NT2/D1 (cell line): ENCODE data around the gene GSK3B.
"Not testable (repeated sequence)": the region's sequence is repeated elsewhere in the genome, so short reads cannot be mapped to it uniquely, and the experiment has no call there.

ENCODE experiments used
- DNase-seq: peaks from one replicate; pipeline ENCODE4 v3.0.0-alpha.2; 2011; ENCODE audit warnings: low read depth, low spot score
- H3K27me3 ChIP-seq: 2 replicates; pipeline ENCODE4 v1.6.0; 2011; ENCODE audit warnings: mild to moderate bottlenecking; ENCODE audit not compliant: insufficient read length, insufficient read depth
- H3K36me3 ChIP-seq: 2 replicates; pipeline ENCODE4 v1.6.1; 2011; ENCODE audit warnings: mild to moderate bottlenecking, low read length, mixed read lengths; ENCODE audit not compliant: insufficient read depth, insufficient read length
- H3K4me1 ChIP-seq: 2 replicates; pipeline ENCODE4 v1.5.1; 2011; ENCODE audit not compliant: insufficient read depth, insufficient read length
- H3K4me3 ChIP-seq: 2 replicates; pipeline ENCODE4 v1.5.1; 2011; ENCODE audit warnings: low read depth; ENCODE audit not compliant: insufficient read length
- H3K9ac ChIP-seq: 2 replicates; pipeline ENCODE4 v1.6.0; 2011; ENCODE audit warnings: low read depth; ENCODE audit not compliant: insufficient read length
- H3K9me3 ChIP-seq: 2 replicates; pipeline ENCODE4 v1.5.1; 2011; ENCODE audit warnings: mild to moderate bottlenecking, low read length; ENCODE audit not compliant: insufficient read depth
- SUZ12 ChIP-seq: IDR thresholded peaks from 2 replicates; pipeline ENCODE4 v1.6.1; 2011; ENCODE audit not compliant: insufficient read length, insufficient read depth; ENCODE audit errors: extremely low read depth
- YY1 ChIP-seq: IDR thresholded peaks from 2 replicates; pipeline ENCODE4 v1.6.1; 2011; ENCODE audit not compliant: insufficient read length, insufficient read depth
- ZNF274 ChIP-seq: IDR thresholded peaks from 2 replicates; pipeline ENCODE4 v1.6.1; 2011; ENCODE audit warnings: mild to moderate bottlenecking, low read depth, low read length

The GSK3B gene

DNA sequence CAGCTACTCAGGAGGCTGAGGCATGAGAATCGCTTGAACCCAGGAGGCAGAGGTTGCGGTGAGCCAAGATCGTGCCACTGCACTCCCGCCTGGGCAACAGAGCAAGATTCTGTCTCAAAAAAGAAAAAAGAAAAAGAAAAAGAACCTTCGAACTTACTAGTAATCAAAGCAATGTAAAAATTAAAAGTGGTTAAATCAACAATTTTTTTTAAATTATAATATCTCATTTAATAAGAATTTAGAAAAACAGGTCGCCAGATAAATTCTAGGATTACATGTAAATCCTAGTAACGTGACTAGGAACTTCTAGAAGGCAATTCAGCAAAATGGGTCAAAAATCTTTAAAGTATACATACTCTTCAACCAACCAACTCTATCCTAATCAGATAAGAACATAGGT lies 37.2 kb downstream of the GSK3B start:
- TF ChIP-seq ZNF274: no peak
- no peak for TF ChIP-seq YY1
- TF ChIP-seq SUZ12: no peak

DNA sequence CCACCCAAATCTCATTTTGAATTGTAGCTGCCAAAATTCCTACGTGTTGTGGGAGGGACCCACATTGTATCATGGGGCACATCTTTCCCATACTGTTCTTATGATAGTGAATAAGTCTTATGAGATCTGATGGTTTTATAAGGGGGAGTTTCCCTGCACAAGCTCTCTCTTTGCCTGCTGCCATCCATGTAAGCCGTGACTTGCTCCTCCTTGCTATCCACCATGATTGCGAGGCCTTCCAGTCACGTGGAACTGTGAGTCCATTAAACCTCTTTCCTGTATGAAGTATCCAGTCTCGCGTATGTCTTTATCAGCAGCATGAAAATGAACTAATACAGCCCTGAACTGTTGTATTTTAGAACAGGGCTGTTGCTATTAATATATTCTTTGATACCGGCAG lies 40.6 kb downstream of the GSK3B start:
- not testable (repeated sequence) for H3K9me3 ChIP-seq, DNase-seq, H3K4me1 ChIP-seq, H3K36me3 ChIP-seq, H3K9ac ChIP-seq, H3K27me3 ChIP-seq, H3K4me3 ChIP-seq

More for the DNA sequence above, 37.2 kb downstream of the GSK3B start:
- Histone ChIP-seq H3K4me1 (no peaks in the 10 kb centered on the region), H3K9ac (no peak overlapping the region), H3K4me3 (no peak overlapping the region), H3K27me3 (no peaks in the 10 kb centered on the region), H3K36me3 (no peaks in the 10 kb centered on the region), H3K9me3 (peaks cover 5% of the 10 kb centered on the region; the same call in 1 of the 2 replicates)
- DNase-seq: no peak

DNA sequence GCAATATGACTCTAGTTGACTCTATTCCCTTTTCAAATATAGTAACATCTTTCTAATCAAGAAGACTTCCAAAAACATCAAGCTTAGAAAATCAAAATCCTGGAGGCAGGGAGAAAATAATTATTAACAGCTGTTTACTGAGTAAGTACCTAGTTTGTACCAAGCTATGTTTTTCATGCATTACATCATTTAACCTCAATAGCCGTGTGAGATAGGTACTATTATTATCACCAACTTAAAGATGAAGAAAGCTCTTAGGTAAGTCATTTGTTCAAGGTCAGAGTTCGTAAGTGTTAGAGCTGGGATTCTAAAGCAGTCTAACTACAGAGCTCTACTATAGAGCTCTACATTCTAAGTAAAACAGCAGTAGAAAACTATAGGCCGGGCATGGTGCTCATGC lies 41.6 kb downstream of the GSK3B start:
- Histone ChIP-seq H3K27me3 (no peaks in the 10 kb centered on the region), H3K9ac (no peak overlapping the region), H3K4me3 (no peak overlapping the region), H3K9me3 (peaks cover 5% of the 10 kb centered on the region; the same call in 1 of the 2 replicates), H3K4me1 (no peaks in the 10 kb centered on the region), H3K36me3 (no peaks in the 10 kb centered on the region)
- no peak for DNase-seq
- TF ChIP-seq YY1 (no peak), ZNF274 (no peak), SUZ12 (no peak)

DNA sequence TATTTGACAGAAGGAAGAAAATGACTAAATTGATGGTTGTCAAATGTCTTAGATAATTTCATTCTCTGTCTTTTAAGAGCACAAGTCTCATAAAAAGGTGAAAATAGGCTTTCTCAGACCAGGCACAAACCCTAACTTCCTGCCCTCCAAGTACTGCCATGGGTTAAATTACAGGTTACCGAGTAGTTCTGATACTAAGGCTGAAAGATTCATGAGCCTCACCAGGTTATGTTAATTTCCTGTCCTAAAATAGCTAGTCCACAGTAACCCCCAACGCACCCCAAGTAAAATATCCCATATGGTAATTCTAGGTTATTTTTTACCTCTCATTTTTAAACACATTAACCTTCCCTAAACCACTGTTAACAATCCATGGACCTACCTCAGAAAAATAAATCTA lies 42.0 kb downstream of the GSK3B start:
- Histone ChIP-seq H3K4me3 (no peak overlapping the region), H3K9ac (no peak overlapping the region), H3K4me1 (no peaks in the 10 kb centered on the region), H3K36me3 (no peaks in the 10 kb centered on the region), H3K27me3 (no peaks in the 10 kb centered on the region), H3K9me3 (peaks cover 10% of the 10 kb centered on the region)
- no peak for TF ChIP-seq SUZ12
- TF ChIP-seq YY1: no peak
- TF ChIP-seq ZNF274: no peak
- no peak for DNase-seq

DNA sequence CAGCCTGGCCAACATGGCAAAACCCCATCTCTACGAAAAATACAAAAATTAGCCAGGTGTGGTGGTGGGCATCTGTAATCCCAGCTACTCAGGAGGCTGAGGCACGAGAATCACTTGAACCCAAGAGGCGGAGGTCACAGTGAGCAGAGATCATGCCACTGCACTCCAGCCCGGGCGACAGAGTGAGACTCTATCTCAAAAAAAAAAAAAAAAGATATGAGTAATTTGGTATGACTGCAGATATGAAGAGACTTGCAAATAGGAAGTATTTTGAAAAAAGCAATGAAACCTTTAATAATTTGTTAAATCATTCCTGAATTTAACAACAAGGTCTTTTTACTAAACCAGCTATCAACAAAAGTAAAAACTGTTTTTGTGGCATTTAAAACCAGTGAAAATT lies 42.7 kb downstream of the GSK3B start:
- H3K27me3 ChIP-seq: not testable (repeated sequence)

DNA sequence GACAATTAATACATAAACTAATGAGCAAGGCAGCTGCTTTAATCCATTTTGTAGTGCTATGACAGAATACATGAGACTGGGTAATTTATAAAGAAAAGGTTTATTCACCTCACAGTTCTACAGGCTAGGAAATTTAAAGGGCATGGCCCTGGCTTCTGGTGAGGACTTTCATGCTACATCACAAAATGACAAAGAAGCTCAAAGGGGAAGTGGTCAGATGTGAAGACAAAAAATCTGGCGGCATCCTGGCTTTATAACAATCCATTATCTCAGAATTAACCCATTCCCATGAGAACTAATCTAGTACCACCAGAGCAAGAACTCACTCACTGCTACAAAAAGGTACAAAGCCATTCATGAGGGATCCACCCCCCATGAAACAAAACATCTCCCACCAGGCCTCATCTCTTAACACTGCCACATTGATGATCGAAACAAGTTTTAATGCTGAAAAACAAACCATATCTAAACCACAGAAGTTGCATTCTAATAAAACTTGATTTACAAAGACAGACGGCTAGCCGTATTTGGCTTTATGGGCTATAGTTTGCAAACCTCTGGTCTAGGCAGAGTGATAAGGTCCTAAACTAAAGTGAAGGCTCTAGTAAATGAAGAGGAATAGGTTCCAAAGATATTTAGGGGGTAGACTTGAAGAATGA lies 44.2 kb downstream of the GSK3B start:
- Histone ChIP-seq H3K4me3 (no peak overlapping the region), H3K9me3 (peaks cover 32% of the 10 kb centered on the region), H3K27me3 (no peaks in the 10 kb centered on the region), H3K9ac (no peak overlapping the region), H3K36me3 (no peaks in the 10 kb centered on the region), H3K4me1 (no peaks in the 10 kb centered on the region)
- no peak for DNase-seq
- no peak for TF ChIP-seq SUZ12
- TF ChIP-seq YY1: no peak
- no peak for TF ChIP-seq ZNF274

More for the DNA sequence above, 42.7 kb downstream of the GSK3B start:
- peaks cover 16% of the 10 kb centered on the region for H3K9me3 ChIP-seq
- H3K4me3 ChIP-seq, H3K9ac ChIP-seq, H3K4me1 ChIP-seq, DNase-seq, H3K36me3 ChIP-seq: not testable (repeated sequence)

DNA sequence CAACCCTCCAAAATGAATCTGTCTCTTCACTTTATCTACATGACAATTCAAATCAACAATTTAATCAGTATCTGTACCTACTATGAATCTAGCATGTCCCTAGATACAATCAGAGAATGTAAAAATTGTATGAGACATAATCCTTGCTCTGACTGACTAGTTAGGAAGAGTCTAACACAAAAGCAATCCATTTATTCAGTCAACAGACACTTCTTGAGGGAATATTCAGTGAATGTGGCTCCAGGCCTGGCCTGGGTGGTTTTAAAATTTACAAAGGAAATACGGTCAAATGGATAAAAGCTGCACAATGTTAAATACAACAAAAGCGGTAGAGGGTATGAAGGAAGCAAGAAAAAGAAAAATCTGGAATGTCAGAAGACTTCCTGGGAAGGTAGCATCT lies 45.2 kb downstream of the GSK3B start:
- no peak overlapping the region for H3K9ac ChIP-seq
- TF ChIP-seq YY1 (no peak), ZNF274 (no peak), SUZ12 (no peak)
- no peaks in the 10 kb centered on the region for H3K4me1 ChIP-seq
- no peak for DNase-seq
- H3K27me3 ChIP-seq: no peaks in the 10 kb centered on the region
- H3K4me3 ChIP-seq: no peak overlapping the region
- peaks cover 41% of the 10 kb centered on the region for H3K9me3 ChIP-seq
- H3K36me3 ChIP-seq: no peaks in the 10 kb centered on the region
